CD4-positive, alpha-beta T cell treated with Interleukin-6 for 4 hours (primary cell): ENCODE results near the gene PARD3B.
A peak's percentile ranks its signal among the peaks of the same experiment; 100 is the strongest.

Source experiments
- DNase-seq: peaks from one replicate; pipeline ENCODE4 v3.0.0-alpha.2; 2020; ENCODE audit warnings: mixed read lengths

PARD3B gene

GRCh38 chr2:204544961-204545860 lies at the start of gene PARD3B:
Gene PARD3B, plus strand, starts transcription at chr2:204545475. Its CDS starts 525 bp downstream, at chr2:204546000.
- DNase-seq, result peak; percentile 5

GRCh38 chr2:204496779-204497178 lies 48.5 kb upstream of the PARD3B start:
- DNase-seq, result no peak

- no peak for DNase-seq
Observed at GRCh38 chr2:204497855-204498254, 47.4 kb upstream of the PARD3B start.

- DNase-seq, result no peak
Observed at GRCh38 chr2:204498291-204498690, 47.0 kb upstream of the PARD3B start.

GRCh38 chr2:204503869-204504268 lies 41.4 kb upstream of the PARD3B start:
- DNase-seq, result no peak

GRCh38 chr2:204504594-204504993 lies 40.7 kb upstream of the PARD3B start:
- DNase-seq, result no peak

- no peak for DNase-seq
Observed at GRCh38 chr2:204505488-204505887, 39.8 kb upstream of the PARD3B start.

GRCh38 chr2:204505946-204506345 lies 39.3 kb upstream of the PARD3B start:
- no peak for DNase-seq

GRCh38 chr2:204507636-204508035 lies 37.6 kb upstream of the PARD3B start:
- DNase-seq, result no peak

- no peak for DNase-seq
Observed at GRCh38 chr2:204510709-204511420, 34.4 kb upstream of the PARD3B start.

- DNase-seq, result no peak
Observed at GRCh38 chr2:204514439-204514838, 30.8 kb upstream of the PARD3B start.

GRCh38 chr2:204515416-204515815 lies 29.9 kb upstream of the PARD3B start:
- DNase-seq, result no peak

- DNase-seq, result no peak
Observed at GRCh38 chr2:204517154-204517553, 28.1 kb upstream of the PARD3B start.

GRCh38 chr2:204529795-204530463 lies 15.3 kb upstream of the PARD3B start:
- DNase-seq, result no peak

GRCh38 chr2:204530464-204530805 lies 14.8 kb upstream of the PARD3B start:
- no peak for DNase-seq

- DNase-seq, result no peak
Observed at GRCh38 chr2:204533629-204534370, 11.5 kb upstream of the PARD3B start.

GRCh38 chr2:204535356-204535755 lies 9.9 kb upstream of the PARD3B start:
- DNase-seq, result no peak

GRCh38 chr2:204535764-204536163 lies 9.5 kb upstream of the PARD3B start:
- no peak for DNase-seq

- DNase-seq, result no peak
Observed at GRCh38 chr2:204538182-204539018, 6.9 kb upstream of the PARD3B start.

GRCh38 chr2:204539019-204539385 lies 6.3 kb upstream of the PARD3B start:
- DNase-seq, result no peak

GRCh38 chr2:204541637-204542036 lies 3.6 kb upstream of the PARD3B start:
- no peak for DNase-seq
